Measurements from ENCODE around the gene RBKS. TPM values are rescaled to one million over a fixed set of nuclear protein-coding genes. Genes with fewer than 3 reads are reported as not detected.

RBKS gene
- total RNA-seq, 1 donor from 2014 or later, result 0.83 TPM

DNA sequence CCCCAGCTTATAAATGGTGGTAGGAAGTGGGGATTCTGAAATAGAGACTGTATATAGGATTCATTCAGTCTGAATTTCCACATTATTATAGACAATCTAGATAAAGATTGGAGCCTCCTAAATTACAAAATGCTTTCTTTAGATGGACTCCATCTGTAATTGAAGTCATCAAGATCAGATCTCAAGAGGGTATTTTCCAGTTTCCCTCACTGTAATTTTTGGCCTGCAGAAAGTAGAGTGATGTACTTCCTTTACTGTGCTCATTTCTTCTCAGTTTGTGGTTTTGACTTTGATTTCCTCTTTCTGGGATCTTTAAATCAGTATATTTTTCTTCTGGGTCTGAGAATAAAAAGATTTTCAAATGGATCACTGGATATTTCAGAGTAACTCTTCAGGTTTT, 7.5 kb upstream of the RBKS start:
- no peak for DNase-seq (ENCODE audit: extremely low spot score, unreplicated experiment)
- Mint-ChIP-seq H3K36me3 (ENCODE audit: unreplicated experiment) (peaks cover 46% of the 10 kb centered on the region), H3K4me3 (ENCODE audit: unreplicated experiment) (no peak overlapping the region), H3K4me1 (ENCODE audit: unreplicated experiment) (peaks cover 3% of the 10 kb centered on the region), H3K27me3 (ENCODE audit: unreplicated experiment) (no peaks in the 10 kb centered on the region), H3K27ac (ENCODE audit: unreplicated experiment) (no peak overlapping the region), H3K9me3 (ENCODE audit: unreplicated experiment) (no peaks in the 10 kb centered on the region)
- no peak for TF ChIP-seq CTCF (IDR thresholded peaks at IDR 0.05)

GRCh38 chr2:27893006-27893405, 2.8 kb upstream of the RBKS start:
- peaks cover 24% of the 10 kb centered on the region for H3K36me3 Mint-ChIP-seq (ENCODE audit: unreplicated experiment)
- H3K27ac Mint-ChIP-seq (ENCODE audit: unreplicated experiment), result no peak overlapping the region
- TF ChIP-seq CTCF (IDR thresholded peaks at IDR 0.05), result no peak
- H3K4me1 Mint-ChIP-seq (ENCODE audit: unreplicated experiment), result peaks cover 42% of the 10 kb centered on the region
- no peaks in the 10 kb centered on the region for H3K9me3 Mint-ChIP-seq (ENCODE audit: unreplicated experiment)
- no peak for DNase-seq (ENCODE audit: extremely low spot score, unreplicated experiment)
- no peak overlapping the region for H3K4me3 Mint-ChIP-seq (ENCODE audit: unreplicated experiment)
- H3K27me3 Mint-ChIP-seq (ENCODE audit: unreplicated experiment), result no peaks in the 10 kb centered on the region

GRCh38 chr2:27891673-27892105, 1.5 kb upstream of the RBKS start:
- H3K36me3 Mint-ChIP-seq (ENCODE audit: unreplicated experiment), result peaks cover 14% of the 10 kb centered on the region
- peak overlapping the region; percentile 95 for H3K4me3 Mint-ChIP-seq (ENCODE audit: unreplicated experiment)
- no peaks in the 10 kb centered on the region for H3K27me3 Mint-ChIP-seq (ENCODE audit: unreplicated experiment)
- H3K9me3 Mint-ChIP-seq (ENCODE audit: unreplicated experiment), result no peaks in the 10 kb centered on the region
- DNase-seq (ENCODE audit: extremely low spot score, unreplicated experiment), result no peak
- peak overlapping the region; percentile 99 for H3K27ac Mint-ChIP-seq (ENCODE audit: unreplicated experiment)
- TF ChIP-seq CTCF (IDR thresholded peaks at IDR 0.05), result no peak
- peaks cover 53% of the 10 kb centered on the region for H3K4me1 Mint-ChIP-seq (ENCODE audit: unreplicated experiment)

DNA sequence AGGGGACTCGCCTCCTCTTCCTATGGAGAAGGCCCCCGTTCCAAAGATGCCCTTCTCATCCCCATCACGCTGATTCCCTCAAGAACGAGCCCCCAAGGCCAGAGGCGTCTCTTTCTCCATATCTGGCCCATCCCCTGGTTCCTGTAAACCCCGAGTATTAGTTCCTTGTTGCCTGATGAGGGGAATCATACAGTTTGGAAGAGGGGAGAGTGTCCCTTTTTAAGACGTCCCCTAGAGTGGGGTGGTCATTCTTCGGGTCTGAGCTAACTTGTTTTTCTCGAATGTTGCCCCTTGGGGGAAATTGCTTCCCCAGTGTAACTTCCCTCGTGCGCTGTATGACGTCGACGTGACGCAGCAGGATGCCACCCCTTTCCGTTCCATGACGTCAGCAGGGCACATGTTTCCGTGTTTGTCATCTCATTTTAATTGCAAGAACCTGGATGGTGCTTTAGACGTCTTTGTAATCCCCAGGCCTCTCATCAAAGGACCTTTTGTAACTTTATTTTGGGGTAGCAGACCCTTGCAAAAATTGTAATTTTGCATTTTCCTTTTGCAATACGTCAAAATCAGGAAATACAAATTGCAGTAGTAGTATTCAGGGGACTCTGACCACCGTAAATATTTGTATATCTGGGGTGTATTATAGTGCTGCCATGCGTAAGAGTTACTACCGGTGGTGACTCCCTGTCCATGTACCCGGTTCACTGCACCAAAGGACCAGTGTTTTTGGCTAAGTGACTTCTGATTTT, 911 bp upstream of the RBKS start:
- peak overlapping the region; percentile 95 for H3K4me3 Mint-ChIP-seq (ENCODE audit: unreplicated experiment)
- H3K36me3 Mint-ChIP-seq (ENCODE audit: unreplicated experiment), result peaks cover 12% of the 10 kb centered on the region
- no peak for DNase-seq (ENCODE audit: extremely low spot score, unreplicated experiment)
- peaks cover 53% of the 10 kb centered on the region for H3K4me1 Mint-ChIP-seq (ENCODE audit: unreplicated experiment)
- no peaks in the 10 kb centered on the region for H3K27me3 Mint-ChIP-seq (ENCODE audit: unreplicated experiment)
- no peaks in the 10 kb centered on the region for H3K9me3 Mint-ChIP-seq (ENCODE audit: unreplicated experiment)
- TF ChIP-seq CTCF (IDR thresholded peaks at IDR 0.05), result no peak
- H3K27ac Mint-ChIP-seq (ENCODE audit: unreplicated experiment), result peak overlapping the region; percentile 99

DNA sequence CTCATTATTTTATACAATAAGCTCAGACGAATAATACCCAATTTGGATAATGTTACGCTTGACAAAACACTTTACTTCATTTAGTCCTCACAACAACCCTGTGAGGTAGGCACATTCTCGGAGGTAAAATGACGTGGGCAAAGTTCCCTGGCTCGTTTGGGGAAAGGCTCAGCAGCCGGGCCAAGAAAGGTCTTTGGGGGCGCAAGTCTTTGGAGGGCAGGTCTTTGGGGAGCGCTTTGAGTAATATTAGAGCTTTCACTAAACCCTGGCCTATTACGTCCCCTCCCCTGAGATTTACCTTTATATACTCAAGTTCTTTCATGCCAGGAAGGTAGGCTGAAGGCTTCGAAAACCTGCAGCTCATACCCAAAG, 427 bp downstream of the RBKS start:
- Mint-ChIP-seq H3K9me3 (ENCODE audit: unreplicated experiment) (no peaks in the 10 kb centered on the region), H3K4me1 (ENCODE audit: unreplicated experiment) (peaks cover 61% of the 10 kb centered on the region), H3K36me3 (ENCODE audit: unreplicated experiment) (peaks cover 6% of the 10 kb centered on the region), H3K27me3 (ENCODE audit: unreplicated experiment) (no peaks in the 10 kb centered on the region), H3K4me3 (ENCODE audit: unreplicated experiment) (peak overlapping the region; percentile 95), H3K27ac (ENCODE audit: unreplicated experiment) (peak overlapping the region; percentile 99)
- DNase-seq (ENCODE audit: extremely low spot score, unreplicated experiment), result no peak
- no peak for TF ChIP-seq CTCF (IDR thresholded peaks at IDR 0.05)
